OCI-LY3 (cell line): ENCODE measurements around the gene NTHL1.

Source experiments
- EZH2phosphoT487 ChIP-seq: fragments of 200-600 bp; shearing (Covaris generic); IDR thresholded peaks from 2 replicates; pipeline ENCODE4 v1.6.1; 2018; ENCODE audit warnings: antibody characterized with exemption, mixed run types, low read depth
- TF ChIP-seq, protein P1 (sequence below): fragments of 200-600, 300-600 bp; sonication (generic); IDR thresholded peaks from 2 replicates; pipeline ENCODE4 v1.5.1; 2014; ENCODE audit warnings: antibody characterized with exemption, low read length, low read depth

DNA sequence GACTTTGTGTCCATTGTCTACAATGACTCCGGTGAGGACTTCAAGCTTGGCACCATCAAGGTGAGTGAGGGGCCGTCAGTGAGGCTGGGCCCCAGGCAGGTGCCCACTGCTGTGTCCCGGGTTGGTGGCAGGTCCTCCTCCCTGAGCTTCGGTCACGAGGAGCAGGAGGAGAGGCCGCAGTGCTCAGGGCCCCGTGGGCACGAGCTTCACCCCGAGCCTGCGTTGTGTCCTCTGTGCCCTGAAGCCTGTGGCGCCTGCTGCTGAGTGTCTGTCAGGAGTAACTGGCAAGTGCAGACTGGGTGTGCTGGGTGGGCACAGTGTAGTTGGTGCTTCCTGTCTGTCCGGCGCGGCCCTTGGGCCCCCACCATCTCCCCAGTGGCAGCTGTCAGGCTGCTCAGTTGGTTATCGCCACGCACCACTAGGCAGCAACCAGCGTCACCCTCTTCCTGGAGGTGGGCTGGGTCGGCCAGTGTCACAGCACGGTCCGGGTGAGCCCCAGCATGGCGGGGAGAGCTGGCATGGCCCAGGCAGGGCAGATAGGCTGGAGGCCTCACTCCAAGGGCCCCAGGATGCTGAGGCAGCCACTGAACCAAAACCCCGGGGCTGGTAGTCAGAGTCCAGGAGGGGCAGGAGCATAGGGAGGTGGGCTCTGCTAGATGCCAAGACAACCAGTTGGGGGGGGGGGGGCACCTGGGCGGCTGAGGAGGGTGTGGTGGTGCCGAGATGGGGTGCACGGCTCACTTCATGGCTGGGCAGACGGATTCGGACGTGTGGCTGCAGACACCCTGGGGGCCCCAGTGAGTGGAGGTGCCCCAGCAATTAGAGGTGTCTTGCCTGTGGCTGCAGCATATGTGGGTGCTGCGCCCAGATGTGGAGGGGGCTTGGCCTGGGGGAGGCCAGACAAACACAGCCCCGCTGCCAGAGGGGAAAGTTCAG lies 39.4 kb upstream of the NTHL1 start:
- TF ChIP-seq, protein P1, sequence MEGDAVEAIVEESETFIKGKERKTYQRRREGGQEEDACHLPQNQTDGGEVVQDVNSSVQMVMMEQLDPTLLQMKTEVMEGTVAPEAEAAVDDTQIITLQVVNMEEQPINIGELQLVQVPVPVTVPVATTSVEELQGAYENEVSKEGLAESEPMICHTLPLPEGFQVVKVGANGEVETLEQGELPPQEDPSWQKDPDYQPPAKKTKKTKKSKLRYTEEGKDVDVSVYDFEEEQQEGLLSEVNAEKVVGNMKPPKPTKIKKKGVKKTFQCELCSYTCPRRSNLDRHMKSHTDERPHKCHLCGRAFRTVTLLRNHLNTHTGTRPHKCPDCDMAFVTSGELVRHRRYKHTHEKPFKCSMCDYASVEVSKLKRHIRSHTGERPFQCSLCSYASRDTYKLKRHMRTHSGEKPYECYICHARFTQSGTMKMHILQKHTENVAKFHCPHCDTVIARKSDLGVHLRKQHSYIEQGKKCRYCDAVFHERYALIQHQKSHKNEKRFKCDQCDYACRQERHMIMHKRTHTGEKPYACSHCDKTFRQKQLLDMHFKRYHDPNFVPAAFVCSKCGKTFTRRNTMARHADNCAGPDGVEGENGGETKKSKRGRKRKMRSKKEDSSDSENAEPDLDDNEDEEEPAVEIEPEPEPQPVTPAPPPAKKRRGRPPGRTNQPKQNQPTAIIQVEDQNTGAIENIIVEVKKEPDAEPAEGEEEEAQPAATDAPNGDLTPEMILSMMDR, result no peak
- no peak for TF ChIP-seq EZH2phosphoT487
